Parathyroid adenoma (tissue), 2 donors: Measurements from ENCODE around the gene COL15A1.
"Not testable (repeated sequence)": the region's sequence is repeated elsewhere in the genome, so short reads cannot be mapped to it uniquely, and the experiment has no call there.

ENCODE experiments used
- H2AFZ ChIP-seq: fragments of 300-600 bp; sonication (generic); one replicate; pipeline ENCODE4 v1.7.0; 2017; ENCODE audit warnings: antibody characterized with exemption, mild to moderate bottlenecking
- H3K27ac ChIP-seq: fragments of 300-600 bp; sonication (generic); one replicate; pipeline ENCODE4 v1.7.0; 2017
- H3K27me3 ChIP-seq: fragments of 300-600 bp; sonication (generic); one replicate; pipeline ENCODE4 v1.7.0; 2017; ENCODE audit warnings: low read length; ENCODE audit not compliant: control insufficient read depth, insufficient read depth
- H3K36me3 ChIP-seq: fragments of 300-600 bp; sonication (generic); one replicate; pipeline ENCODE4 v1.7.0; 2017; ENCODE audit warnings: low read length; ENCODE audit not compliant: control insufficient read depth, insufficient read depth
- H3K4me1 ChIP-seq: fragments of 300-600 bp; sonication (generic); one replicate; pipeline ENCODE4 v1.7.0; 2017; ENCODE audit warnings: control low read depth
- H3K4me2 ChIP-seq: fragments of 300-600 bp; sonication (generic); one replicate; pipeline ENCODE4 v1.7.0; 2017; ENCODE audit warnings: low read length
- H3K4me3 ChIP-seq: fragments of 300-600 bp; sonication (generic); one replicate; pipeline ENCODE4 v1.7.0; 2017; ENCODE audit warnings: low read depth, low read length
- H3K79me2 ChIP-seq: fragments of 300-600 bp; sonication (generic); one replicate; pipeline ENCODE4 v1.7.0; 2017; ENCODE audit warnings: control low read depth
- H3K9ac ChIP-seq: fragments of 300-600 bp; sonication (generic); one replicate; pipeline ENCODE4 v1.7.0; 2017; ENCODE audit warnings: mild to moderate bottlenecking
- H3K9me3 ChIP-seq: fragments of 300-600 bp; sonication (generic); one replicate; pipeline ENCODE4 v1.7.0; 2017; ENCODE audit warnings: low read length; ENCODE audit not compliant: control insufficient read depth
- TF ChIP-seq, protein P1 (sequence below): fragments of 300-600 bp; sonication (generic); IDR thresholded peaks from one replicate; pipeline ENCODE4 v1.7.0; 2017; ENCODE audit warnings: antibody characterized with exemption, mild to moderate bottlenecking
- donor health status: primary hyperparathyroidism.

COL15A1 gene

DNA sequence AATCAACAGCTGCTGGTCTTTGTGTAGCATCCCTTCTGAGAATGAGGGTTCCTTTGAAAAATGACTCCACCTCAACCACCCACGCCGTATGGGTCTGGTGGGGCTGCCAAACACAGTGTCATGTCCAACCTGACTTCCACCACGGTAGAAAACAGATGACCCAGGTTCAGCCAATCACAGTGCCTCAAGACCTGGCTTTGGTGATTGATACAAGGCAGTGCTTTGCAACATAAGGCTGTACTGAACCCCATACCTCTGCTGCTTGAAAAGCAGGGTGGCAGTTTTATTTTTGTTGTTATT is 149.7 kb downstream of the COL15A1 start:
- no peak overlapping the region for H2AFZ ChIP-seq
- H3K79me2 ChIP-seq: no peaks in the 10 kb centered on the region
- no peaks in the 10 kb centered on the region for H3K27me3 ChIP-seq
- no peak overlapping the region for H3K27ac ChIP-seq
- TF ChIP-seq, protein P1, sequence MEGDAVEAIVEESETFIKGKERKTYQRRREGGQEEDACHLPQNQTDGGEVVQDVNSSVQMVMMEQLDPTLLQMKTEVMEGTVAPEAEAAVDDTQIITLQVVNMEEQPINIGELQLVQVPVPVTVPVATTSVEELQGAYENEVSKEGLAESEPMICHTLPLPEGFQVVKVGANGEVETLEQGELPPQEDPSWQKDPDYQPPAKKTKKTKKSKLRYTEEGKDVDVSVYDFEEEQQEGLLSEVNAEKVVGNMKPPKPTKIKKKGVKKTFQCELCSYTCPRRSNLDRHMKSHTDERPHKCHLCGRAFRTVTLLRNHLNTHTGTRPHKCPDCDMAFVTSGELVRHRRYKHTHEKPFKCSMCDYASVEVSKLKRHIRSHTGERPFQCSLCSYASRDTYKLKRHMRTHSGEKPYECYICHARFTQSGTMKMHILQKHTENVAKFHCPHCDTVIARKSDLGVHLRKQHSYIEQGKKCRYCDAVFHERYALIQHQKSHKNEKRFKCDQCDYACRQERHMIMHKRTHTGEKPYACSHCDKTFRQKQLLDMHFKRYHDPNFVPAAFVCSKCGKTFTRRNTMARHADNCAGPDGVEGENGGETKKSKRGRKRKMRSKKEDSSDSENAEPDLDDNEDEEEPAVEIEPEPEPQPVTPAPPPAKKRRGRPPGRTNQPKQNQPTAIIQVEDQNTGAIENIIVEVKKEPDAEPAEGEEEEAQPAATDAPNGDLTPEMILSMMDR: no peak
- no peaks in the 10 kb centered on the region for H3K9me3 ChIP-seq
- no peaks in the 10 kb centered on the region for H3K36me3 ChIP-seq
- H3K4me2 ChIP-seq: no peak overlapping the region
- no peaks in the 10 kb centered on the region for H3K4me1 ChIP-seq
- H3K9ac ChIP-seq: no peak overlapping the region
- H3K4me3 ChIP-seq: no peak overlapping the region

DNA sequence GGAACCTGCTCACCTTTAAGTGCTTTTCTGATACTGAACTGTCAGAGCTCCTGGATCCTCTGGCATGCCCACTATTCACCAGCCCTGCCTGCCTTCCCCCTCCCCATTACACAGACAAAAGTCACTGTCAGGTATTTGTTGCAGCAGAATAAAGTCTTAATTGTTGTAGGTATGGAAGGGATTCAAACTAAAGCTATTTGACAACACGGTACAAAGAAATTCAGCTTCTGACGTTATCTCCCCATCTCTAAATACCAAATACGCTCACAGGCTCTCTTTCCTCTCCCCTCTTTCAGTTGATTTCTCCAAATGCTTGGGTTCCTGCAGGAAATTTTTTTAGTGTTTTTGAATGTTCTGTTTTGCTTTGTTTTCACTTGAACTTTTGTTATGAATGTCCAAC is 151.9 kb downstream of the COL15A1 start:
- TF ChIP-seq, protein P1: no peak
- no peak overlapping the region for H3K4me2 ChIP-seq
- no peak overlapping the region for H3K27ac ChIP-seq
- no peaks in the 10 kb centered on the region for H3K4me1 ChIP-seq
- no peaks in the 10 kb centered on the region for H3K9me3 ChIP-seq
- H2AFZ ChIP-seq: no peak overlapping the region
- H3K27me3 ChIP-seq: no peaks in the 10 kb centered on the region
- no peak overlapping the region for H3K4me3 ChIP-seq
- H3K36me3 ChIP-seq: no peaks in the 10 kb centered on the region
- no peak overlapping the region for H3K9ac ChIP-seq
- no peaks in the 10 kb centered on the region for H3K79me2 ChIP-seq

DNA sequence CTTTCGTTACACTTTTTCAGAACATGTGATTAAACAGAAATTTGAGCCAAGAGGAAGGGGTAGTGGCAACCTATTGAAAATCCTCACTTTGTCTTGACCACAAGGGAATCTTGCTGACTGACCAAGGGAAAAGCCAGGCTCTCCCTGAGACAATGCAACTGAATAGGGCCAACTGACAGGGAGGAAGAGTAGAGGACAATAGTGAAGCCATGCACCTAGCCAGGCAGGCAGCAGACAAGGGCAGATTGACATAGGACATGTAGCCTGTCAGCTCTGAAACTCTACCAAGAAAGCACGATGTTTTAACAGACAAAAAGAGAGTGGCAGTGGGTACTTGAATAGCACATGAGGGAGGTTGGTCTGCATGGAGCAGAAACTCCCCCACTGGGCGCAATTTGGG is 152.7 kb downstream of the COL15A1 start:
- no peaks in the 10 kb centered on the region for H3K27me3 ChIP-seq
- H3K9ac ChIP-seq: no peak overlapping the region
- no peak overlapping the region for H2AFZ ChIP-seq
- TF ChIP-seq, protein P1: no peak
- H3K27ac ChIP-seq: no peak overlapping the region
- H3K4me3 ChIP-seq: no peak overlapping the region
- no peaks in the 10 kb centered on the region for H3K4me1 ChIP-seq
- H3K4me2 ChIP-seq: no peak overlapping the region
- H3K9me3 ChIP-seq: no peaks in the 10 kb centered on the region
- no peaks in the 10 kb centered on the region for H3K79me2 ChIP-seq
- no peaks in the 10 kb centered on the region for H3K36me3 ChIP-seq

DNA sequence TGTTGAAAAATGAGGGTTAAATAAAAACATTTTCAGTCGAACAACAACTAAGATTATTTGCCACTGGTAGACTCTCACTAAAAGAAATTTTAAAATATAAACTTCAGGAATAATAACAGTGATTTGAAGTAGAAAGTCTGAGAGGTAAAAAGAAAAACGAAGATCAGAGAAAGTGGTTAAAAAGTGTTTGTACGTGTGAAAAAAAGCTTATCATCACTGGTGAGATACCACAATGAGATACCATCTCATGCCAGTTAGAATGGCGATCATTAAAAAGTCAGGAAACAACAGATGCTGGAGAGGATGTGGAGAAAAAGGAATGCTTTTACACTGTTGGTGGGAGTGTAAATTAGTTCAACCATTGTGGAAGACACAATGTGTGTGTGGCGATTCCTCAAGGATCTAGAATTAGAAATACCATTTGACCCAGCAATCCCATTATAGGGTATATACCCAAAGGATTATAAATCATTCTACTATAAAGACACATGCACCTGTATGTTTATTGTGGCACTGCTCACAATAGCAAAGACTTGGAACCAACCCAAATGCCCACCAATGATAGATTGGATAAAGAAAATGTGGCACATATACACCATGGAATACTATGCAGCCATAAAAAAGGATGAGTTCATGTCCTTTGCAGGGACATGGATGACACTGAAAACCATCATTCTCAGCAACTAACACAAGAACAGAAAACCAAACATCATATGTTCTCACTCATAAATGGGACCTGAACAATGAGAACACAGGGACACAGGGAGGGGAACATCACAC is 156.3 kb downstream of the COL15A1 start:
- not testable (repeated sequence) for H3K9ac ChIP-seq, H3K27me3 ChIP-seq, H3K27ac ChIP-seq, H3K4me3 ChIP-seq, H2AFZ ChIP-seq, H3K36me3 ChIP-seq, H3K79me2 ChIP-seq, H3K4me2 ChIP-seq, H3K4me1 ChIP-seq, H3K9me3 ChIP-seq

DNA sequence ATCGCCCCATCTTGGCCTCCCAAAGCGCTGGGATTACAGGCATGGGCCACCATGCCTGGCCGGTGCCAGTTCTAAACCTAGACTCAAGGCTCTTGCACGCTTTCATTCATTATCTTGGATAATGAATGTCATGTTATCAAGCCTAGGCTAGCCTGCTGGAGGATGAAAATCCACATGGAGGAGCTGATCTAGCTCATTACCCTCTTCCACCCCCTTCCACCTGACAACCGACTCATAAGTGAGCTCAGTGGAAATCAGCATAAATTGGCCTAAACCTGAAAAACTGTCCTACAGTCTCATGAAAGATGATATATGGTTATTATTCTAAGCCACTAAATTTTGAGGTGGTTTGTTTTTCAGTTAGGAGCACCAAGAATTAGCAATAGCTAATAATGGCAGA is 157.6 kb downstream of the COL15A1 start:
- Histone ChIP-seq H3K79me2 (no peaks in the 10 kb centered on the region), H3K9ac (no peak overlapping the region), H3K9me3 (no peaks in the 10 kb centered on the region), H3K4me3 (no peak overlapping the region), H2AFZ (no peak overlapping the region), H3K4me1 (no peaks in the 10 kb centered on the region), H3K27ac (no peak overlapping the region), H3K27me3 (no peaks in the 10 kb centered on the region), H3K4me2 (no peak overlapping the region), H3K36me3 (no peaks in the 10 kb centered on the region)
- TF ChIP-seq, protein P1: no peak
